ENCODE data around the gene RUNX2.

RUNX2 gene

DNA sequence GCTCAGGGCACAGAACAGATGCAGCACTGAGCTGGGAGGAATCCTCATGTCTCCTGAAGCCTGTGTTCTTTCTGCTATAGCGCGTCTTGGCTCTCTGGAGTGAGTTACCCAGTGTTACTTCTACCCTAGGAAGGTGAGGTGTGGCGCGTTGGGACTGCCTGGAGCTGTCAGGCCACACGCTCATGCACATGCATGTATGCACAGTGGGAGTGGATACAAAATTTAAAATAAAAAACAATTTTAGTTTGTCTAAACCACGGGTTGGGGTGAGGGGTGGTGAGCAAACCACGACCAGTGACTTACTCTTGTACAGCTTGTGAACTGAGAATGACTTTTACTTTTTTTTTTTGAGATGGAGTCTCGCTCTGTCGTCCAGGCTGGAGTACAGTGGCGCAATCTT lies 348.2 kb downstream of the RUNX2 start:
- Mint-ChIP-seq H3K27me3 (peaks cover 2% of the 10 kb centered on the region), H3K27ac (no peak overlapping the region), H3K9me3 (peaks cover 12% of the 10 kb centered on the region), H3K4me3 (no peak overlapping the region), H3K36me3 (ENCODE audit: low read depth) (peaks cover 12% of the 10 kb centered on the region), H3K4me1 (ENCODE audit: low read depth) (peaks cover 43% of the 10 kb centered on the region)

DNA sequence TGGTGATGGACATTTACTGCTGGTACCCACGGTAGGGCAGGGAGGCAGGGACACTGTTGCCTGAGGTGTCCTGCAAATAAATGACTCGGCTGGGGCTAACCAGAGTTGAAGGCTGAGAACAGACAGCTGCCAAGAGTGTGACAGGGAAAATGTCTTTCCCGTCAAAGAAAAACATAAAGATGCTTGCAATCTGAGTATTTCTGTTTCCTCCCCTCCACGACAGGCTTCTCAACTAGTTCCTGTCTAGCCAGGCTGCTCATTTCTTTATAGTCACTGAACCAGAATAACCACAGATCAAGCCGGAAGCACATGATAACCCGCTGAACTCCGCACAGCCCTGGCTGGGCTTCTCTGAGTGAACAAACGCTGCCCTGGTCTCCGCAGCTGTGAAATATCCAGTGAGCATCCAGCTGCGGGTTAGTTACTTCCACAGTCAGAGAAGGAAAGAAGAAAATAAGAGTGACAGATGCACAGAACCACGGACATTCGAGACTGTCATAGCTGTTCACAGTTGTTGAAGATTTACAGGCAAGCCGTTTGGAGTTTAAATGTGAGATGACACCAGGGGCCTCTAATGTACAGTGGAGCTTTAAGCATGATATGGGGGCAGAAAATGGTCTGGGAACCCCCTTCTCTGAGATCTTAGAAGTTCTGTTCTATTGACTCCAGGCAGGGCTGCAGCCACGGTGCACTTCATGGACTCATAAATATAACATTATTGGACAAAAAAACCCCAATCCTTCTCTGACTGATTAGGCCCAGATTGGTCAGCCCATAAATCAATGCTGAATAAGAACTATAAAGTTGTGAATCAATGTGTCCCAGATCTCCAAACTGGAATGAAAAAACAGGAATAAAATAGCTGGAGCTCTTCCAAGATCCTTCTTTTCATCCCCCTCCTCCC lies 349.5 kb downstream of the RUNX2 start:
- Mint-ChIP-seq H3K27me3 (peaks cover 2% of the 10 kb centered on the region), H3K9me3 (peaks cover 21% of the 10 kb centered on the region), H3K4me1 (ENCODE audit: low read depth) (peaks cover 52% of the 10 kb centered on the region), H3K36me3 (ENCODE audit: low read depth) (peaks cover 16% of the 10 kb centered on the region), H3K27ac (peak overlapping the region; percentile 86), H3K4me3 (peak overlapping the region; percentile 64)

DNA sequence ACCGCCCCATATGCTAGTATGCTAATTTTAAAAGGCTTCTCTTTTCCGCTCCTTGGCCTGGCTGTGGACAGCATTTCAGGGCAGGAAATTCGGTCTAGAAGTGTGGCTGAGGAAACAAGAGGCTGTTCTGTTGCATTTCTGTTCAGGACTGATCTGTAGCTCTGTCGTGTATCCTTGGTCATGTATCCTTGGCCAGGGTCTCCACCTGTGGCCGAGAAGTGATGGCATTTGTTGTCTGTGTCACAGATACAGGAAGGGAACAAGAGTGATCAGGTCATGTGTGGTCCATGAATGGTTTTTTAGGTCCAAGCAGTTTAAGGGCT lies 350.1 kb downstream of the RUNX2 start:
- peak overlapping the region; percentile 20 for H3K4me3 Mint-ChIP-seq
- peaks cover 21% of the 10 kb centered on the region for H3K9me3 Mint-ChIP-seq
- peaks cover 16% of the 10 kb centered on the region for H3K36me3 Mint-ChIP-seq (ENCODE audit: low read depth)
- H3K27ac Mint-ChIP-seq: peak overlapping the region; percentile 86
- H3K27me3 Mint-ChIP-seq: peaks cover 2% of the 10 kb centered on the region
- peaks cover 52% of the 10 kb centered on the region for H3K4me1 Mint-ChIP-seq (ENCODE audit: low read depth)

DNA sequence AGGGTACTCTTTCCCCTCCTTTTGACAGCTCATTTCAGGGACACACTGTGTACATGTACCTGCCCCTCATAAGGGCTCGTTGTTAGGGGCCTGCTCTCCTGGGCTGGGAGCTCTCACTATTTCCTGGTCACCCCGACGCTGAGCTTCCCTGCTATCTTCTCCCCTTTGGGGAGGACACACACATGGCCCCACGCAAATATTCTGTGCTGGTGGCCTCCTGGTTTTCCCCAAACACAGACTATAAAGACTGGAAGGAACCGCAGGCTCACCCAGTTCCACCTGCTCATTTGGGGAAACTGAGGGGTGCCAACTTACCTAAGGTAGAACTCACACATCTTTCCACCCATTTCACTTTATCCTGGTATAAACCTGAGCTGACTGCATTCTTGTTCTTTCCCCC lies 351.0 kb downstream of the RUNX2 start:
- peaks cover 52% of the 10 kb centered on the region for H3K4me1 Mint-ChIP-seq (ENCODE audit: low read depth)
- H3K27me3 Mint-ChIP-seq: peaks cover 2% of the 10 kb centered on the region
- peaks cover 16% of the 10 kb centered on the region for H3K36me3 Mint-ChIP-seq (ENCODE audit: low read depth)
- no peak overlapping the region for H3K4me3 Mint-ChIP-seq
- H3K9me3 Mint-ChIP-seq: peaks cover 21% of the 10 kb centered on the region
- peak overlapping the region; percentile 77 for H3K27ac Mint-ChIP-seq

DNA sequence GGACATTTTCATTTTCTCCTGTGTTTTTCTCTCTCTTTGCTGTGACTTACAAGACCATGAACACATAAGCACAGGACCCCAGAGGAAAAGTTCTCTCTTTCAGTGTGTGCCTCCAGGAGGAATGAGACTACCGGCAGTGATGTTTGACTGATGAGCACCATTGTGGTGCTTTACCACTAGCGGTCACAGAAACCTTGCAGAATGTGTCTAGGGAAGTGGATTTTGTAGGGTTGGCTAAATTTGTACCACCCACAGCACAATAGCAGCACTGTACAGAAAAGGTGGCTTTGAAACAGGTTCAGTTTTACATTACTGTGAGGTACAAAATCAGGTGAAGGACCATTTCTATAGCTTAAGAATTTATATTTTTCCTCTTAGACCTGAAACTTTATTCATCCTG lies 351.5 kb downstream of the RUNX2 start:
- Mint-ChIP-seq H3K9me3 (peaks cover 21% of the 10 kb centered on the region), H3K27me3 (peaks cover 2% of the 10 kb centered on the region), H3K36me3 (ENCODE audit: low read depth) (peaks cover 16% of the 10 kb centered on the region), H3K4me1 (ENCODE audit: low read depth) (peaks cover 52% of the 10 kb centered on the region), H3K27ac (no peak overlapping the region), H3K4me3 (no peak overlapping the region)

DNA sequence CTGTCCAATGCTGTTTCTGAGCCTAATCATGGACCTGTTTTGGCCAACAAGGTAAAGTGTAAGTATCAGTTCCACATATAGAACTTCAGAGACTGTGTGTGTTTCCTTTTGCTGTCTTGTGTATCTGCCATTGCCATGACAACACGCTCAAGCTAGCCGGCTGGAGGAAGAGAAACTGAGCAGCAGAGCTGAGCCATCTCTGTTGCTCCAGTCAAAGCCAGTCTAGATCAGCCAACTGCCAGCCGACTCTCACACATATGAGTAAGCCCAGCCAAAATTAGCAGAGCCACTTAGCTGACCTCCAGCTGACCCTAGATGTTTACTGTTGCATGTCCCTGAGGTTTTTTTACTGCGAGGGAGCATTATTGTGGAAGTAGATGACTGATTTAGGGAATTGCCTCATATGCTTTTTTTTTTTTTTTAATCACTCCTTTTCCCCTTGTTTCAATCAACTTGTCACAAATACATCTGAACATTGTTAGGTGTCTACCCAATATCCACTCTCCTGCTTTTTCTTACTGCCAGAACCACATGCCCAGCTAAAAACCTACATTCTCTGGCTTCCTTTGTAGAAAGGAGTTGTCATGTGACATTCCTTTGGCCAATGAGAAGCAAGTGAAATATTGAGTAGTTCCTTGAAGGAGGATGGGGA lies 353.9 kb downstream of the RUNX2 start:
- H3K4me1 Mint-ChIP-seq (ENCODE audit: low read depth): peaks cover 33% of the 10 kb centered on the region
- peaks cover 16% of the 10 kb centered on the region for H3K36me3 Mint-ChIP-seq (ENCODE audit: low read depth)
- peak overlapping the region; percentile 48 for H3K27ac Mint-ChIP-seq
- H3K9me3 Mint-ChIP-seq: peaks cover 25% of the 10 kb centered on the region
- peak overlapping the region; percentile 14 for H3K4me3 Mint-ChIP-seq
- H3K27me3 Mint-ChIP-seq: peaks cover 6% of the 10 kb centered on the region

DNA sequence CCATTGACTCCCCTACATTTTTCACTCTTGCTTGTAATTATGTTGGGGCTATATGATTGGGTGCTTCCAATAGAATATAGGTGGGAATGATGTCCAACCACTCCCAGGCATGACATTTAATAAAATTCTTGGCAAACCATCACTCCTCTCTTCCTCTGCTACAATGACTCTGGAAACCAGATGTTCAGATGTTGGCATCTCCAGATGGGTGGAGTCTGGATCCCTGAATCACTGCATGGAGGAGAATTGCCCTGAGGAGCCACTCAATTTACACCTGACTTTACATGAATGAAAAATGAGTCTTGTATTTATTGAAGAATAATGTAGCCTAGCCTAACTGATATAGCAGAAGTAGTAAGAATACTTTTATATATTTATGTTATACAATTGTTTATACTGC lies 356.3 kb downstream of the RUNX2 start:
- peaks cover 4% of the 10 kb centered on the region for H3K27me3 Mint-ChIP-seq
- H3K4me1 Mint-ChIP-seq (ENCODE audit: low read depth): peaks cover 15% of the 10 kb centered on the region
- H3K9me3 Mint-ChIP-seq: peaks cover 18% of the 10 kb centered on the region
- H3K36me3 Mint-ChIP-seq (ENCODE audit: low read depth): peaks cover 9% of the 10 kb centered on the region
- no peak overlapping the region for H3K27ac Mint-ChIP-seq
- H3K4me3 Mint-ChIP-seq: no peak overlapping the region

DNA sequence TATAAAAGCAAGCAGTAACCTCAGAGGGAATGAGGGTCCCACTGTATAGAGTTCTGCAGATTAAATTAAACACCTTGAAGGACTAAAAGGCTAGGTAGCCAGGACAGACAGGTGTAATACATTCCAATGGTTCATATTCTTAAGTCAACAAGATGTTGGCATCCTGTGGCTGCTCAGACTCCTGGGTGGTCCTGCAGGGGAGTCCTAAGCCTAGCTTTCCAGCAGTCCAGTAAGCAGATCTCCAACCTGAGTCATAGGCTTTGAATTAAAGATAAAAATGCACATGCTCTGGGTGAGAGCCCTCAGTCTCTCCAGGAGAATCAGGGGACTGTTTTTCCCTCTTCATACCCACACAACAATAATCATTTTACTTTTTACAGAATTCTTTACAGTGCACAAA lies 356.9 kb downstream of the RUNX2 start:
- Mint-ChIP-seq H3K9me3 (peaks cover 12% of the 10 kb centered on the region), H3K27ac (no peak overlapping the region), H3K4me3 (no peak overlapping the region), H3K36me3 (ENCODE audit: low read depth) (peaks cover 4% of the 10 kb centered on the region), H3K27me3 (peaks cover 4% of the 10 kb centered on the region), H3K4me1 (ENCODE audit: low read depth) (peaks cover 13% of the 10 kb centered on the region)

DNA sequence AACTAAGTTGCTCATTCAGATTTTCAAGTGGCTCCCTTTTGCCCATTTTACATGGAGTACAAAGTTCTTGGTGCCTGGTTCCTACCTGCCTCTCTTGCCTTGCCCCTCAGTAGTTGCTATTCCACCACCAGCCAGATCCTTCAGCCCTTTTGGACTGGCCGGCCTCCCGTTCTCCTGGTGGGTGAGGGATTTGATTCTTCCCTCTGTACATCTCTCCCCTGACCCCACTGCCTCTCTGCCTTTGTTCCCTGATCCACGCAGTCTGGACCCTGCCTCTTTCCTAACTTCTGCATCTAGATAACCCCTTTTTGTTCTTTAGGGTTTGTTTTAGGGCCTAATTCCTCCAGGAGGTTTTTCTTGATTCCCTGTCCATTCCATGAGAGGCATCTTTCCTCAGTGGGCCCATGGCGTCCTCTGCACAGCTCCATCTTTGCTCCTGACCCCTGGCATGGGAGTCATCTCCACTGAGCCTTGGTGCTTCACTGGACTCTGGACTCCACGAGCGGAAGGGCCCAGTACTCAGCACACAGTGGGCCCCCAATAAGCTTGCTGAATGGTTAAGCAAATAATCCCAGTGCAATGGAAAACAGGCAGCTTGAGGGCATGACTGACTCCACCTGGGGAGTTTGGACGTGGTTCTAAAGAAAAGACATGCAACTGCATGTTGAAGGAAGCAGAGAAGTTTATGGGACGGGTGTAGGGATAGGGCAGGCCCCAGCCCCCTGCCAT lies 358.9 kb downstream of the RUNX2 start:
- Mint-ChIP-seq H3K4me1 (ENCODE audit: low read depth) (peaks cover 8% of the 10 kb centered on the region), H3K27me3 (peaks cover 4% of the 10 kb centered on the region), H3K9me3 (peaks cover 8% of the 10 kb centered on the region), H3K27ac (no peak overlapping the region), H3K4me3 (no peak overlapping the region), H3K36me3 (ENCODE audit: low read depth) (no peaks in the 10 kb centered on the region)

DNA sequence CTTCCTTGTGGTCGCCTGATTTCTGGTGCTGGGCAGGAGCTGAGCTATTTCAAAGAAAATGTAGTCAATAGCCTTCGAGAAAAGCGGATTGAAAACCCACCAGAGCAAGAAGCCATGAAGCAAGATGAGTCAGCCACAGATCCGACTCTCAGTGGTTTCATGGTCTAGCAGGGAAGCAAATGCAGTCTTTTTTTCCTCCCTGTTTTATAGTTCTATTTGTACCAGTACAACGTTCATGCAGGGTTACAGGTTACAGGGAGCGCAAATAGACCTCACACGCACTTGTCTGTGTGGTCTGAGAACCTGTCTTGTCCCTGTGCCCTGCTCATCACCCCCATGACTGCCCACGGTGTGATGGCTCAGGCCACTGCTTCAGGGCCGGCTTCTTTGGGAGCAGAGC lies 359.4 kb downstream of the RUNX2 start:
- H3K27me3 Mint-ChIP-seq: peaks cover 5% of the 10 kb centered on the region
- no peak overlapping the region for H3K27ac Mint-ChIP-seq
- no peaks in the 10 kb centered on the region for H3K36me3 Mint-ChIP-seq (ENCODE audit: low read depth)
- peaks cover 5% of the 10 kb centered on the region for H3K4me1 Mint-ChIP-seq (ENCODE audit: low read depth)
- peaks cover 4% of the 10 kb centered on the region for H3K9me3 Mint-ChIP-seq
- H3K4me3 Mint-ChIP-seq: no peak overlapping the region

DNA sequence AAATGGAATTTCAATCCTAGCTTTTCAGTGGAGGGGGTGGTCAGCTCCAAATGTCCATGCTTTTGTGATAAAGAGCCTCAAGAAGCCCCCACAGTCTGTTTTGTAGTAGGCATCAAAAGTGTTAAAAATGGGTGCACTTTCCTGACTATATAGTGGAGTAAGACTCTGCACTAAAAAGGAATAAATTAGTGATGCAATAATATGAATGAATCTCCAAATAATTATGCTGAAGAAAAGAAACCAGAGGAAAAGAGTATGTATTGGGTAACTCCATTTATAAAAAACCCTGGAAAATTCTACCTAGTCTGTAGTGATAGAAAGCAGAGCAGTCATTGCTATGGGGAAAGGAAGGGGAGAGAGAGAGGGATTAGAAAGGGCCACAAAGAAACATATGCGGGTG lies 360.1 kb downstream of the RUNX2 start:
- H3K27me3 Mint-ChIP-seq: peaks cover 7% of the 10 kb centered on the region
- no peak overlapping the region for H3K27ac Mint-ChIP-seq
- no peaks in the 10 kb centered on the region for H3K36me3 Mint-ChIP-seq (ENCODE audit: low read depth)
- H3K9me3 Mint-ChIP-seq: peaks cover 4% of the 10 kb centered on the region
- H3K4me3 Mint-ChIP-seq: no peak overlapping the region
- peaks cover 5% of the 10 kb centered on the region for H3K4me1 Mint-ChIP-seq (ENCODE audit: low read depth)

DNA sequence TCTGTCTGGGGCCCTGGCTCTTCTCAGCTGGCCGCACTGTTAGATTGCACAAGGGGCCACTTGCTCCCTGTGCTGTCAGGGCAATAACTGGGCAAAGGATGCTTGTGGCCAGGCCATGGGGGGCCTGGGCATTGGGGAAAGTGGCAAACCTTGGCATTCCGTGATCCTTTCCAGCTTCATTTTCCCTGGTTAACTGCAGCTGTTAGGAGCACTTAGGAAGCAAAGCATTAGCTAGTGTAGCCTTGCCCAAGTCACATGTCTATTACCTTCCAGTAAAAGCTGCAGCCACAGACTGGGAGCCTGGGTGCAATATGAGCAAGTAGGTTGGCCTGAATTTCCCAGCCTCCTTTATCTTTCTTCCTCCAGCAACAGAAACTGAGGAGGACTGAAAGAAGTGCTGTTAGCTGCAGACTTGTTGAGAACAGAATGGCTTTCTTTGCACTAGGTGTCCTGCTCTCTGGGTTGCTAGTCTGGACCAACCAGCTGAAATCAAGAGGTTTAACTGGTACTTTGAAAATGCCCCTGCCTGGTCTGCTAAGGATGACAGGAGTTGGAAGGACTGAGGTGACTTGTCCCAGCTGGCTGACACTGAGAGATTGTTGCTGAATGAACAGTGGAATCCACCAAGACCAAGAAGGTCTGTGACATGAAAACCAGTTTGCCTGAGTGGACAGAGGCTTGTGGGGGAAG lies 361.9 kb downstream of the RUNX2 start:
- peaks cover 7% of the 10 kb centered on the region for H3K27me3 Mint-ChIP-seq
- H3K4me3 Mint-ChIP-seq: no peak overlapping the region
- H3K9me3 Mint-ChIP-seq: peaks cover 4% of the 10 kb centered on the region
- H3K27ac Mint-ChIP-seq: no peak overlapping the region
- peaks cover 5% of the 10 kb centered on the region for H3K4me1 Mint-ChIP-seq (ENCODE audit: low read depth)
- no peaks in the 10 kb centered on the region for H3K36me3 Mint-ChIP-seq (ENCODE audit: low read depth)

DNA sequence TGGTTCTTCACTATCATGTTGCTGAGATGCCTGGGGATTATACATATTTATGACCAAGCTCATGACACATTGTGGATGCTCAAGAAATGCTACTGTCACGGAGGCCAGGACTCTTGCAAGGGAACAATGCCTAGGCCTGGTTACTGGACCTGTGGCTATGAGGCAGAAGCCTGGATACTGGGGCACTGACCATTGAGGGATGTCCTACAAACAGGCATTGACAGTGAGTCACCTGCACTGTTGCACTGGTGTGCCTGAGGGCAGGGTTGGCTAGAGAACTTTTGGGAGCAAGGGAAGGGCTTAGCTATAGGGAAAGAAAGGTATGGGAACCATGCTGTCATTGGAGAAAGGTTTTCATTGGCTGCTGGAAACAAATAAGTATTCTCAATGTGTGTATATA lies 362.7 kb downstream of the RUNX2 start:
- peaks cover 5% of the 10 kb centered on the region for H3K4me1 Mint-ChIP-seq (ENCODE audit: low read depth)
- H3K9me3 Mint-ChIP-seq: peaks cover 4% of the 10 kb centered on the region
- peaks cover 6% of the 10 kb centered on the region for H3K27me3 Mint-ChIP-seq
- H3K27ac Mint-ChIP-seq: no peak overlapping the region
- no peak overlapping the region for H3K4me3 Mint-ChIP-seq
- H3K36me3 Mint-ChIP-seq (ENCODE audit: low read depth): no peaks in the 10 kb centered on the region

DNA sequence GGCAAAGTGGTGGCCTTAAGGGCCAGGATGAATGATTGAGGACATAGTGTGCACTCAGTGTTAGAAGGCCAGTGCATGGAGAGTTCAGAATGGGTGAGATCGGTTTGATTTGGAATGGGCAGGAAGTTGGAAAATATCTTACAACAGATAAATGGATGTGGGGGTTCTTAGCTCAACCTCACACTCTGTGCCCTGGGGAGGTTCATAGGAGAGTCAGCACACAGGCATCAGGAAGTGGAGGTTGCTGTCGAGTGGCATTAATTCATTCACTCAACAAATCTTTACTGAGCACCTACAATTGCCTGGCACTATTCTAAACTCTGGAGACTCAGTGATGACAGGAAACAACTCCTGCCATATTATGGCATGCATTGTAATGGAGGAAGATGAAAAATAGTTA lies 363.3 kb downstream of the RUNX2 start:
- Mint-ChIP-seq H3K27ac (no peak overlapping the region), H3K4me1 (ENCODE audit: low read depth) (peaks cover 5% of the 10 kb centered on the region), H3K27me3 (peaks cover 3% of the 10 kb centered on the region), H3K9me3 (no peaks in the 10 kb centered on the region), H3K36me3 (ENCODE audit: low read depth) (no peaks in the 10 kb centered on the region), H3K4me3 (no peak overlapping the region)

DNA sequence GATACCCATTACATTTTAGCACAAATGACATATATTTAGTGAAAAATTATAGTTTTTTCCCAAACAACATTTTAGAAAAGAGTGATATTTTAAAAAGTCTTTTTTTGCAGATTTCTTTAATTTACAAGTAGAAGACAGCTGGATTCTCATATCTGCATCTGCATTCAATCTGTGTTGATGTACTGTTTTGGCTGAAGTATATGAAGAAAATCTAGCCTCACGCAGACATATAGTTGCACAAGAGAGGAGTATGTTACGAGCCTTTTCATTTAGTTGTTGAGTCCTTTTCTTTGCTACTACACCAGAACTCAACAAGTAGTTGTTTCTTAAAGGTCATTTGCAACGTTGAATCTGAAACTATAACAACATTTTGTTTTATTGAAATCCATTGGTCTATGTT lies 363.9 kb downstream of the RUNX2 start:
- Mint-ChIP-seq H3K9me3 (no peaks in the 10 kb centered on the region), H3K27ac (no peak overlapping the region), H3K4me1 (ENCODE audit: low read depth) (peaks cover 10% of the 10 kb centered on the region), H3K36me3 (ENCODE audit: low read depth) (no peaks in the 10 kb centered on the region), H3K27me3 (peaks cover 3% of the 10 kb centered on the region), H3K4me3 (no peak overlapping the region)
